GM23338 (cell line): ENCODE measurements around the gene CAMTA1.
"Not testable (repeated sequence)": the region's sequence is repeated elsewhere in the genome, so short reads cannot be mapped to it uniquely, and the experiment has no call there.

Experiments
- CREB1 ChIP-seq: fragments of 250-450 bp; sonication (Bioruptor Pico); IDR thresholded peaks from 2 replicates; pipeline ENCODE4 v1.5.0; 2020; ENCODE audit warnings: low read depth, mild to moderate bottlenecking, moderate library complexity
- CTCF ChIP-seq, 2 experiments: fragments of 200-600 bp in 1 of 2; sonication (generic) in 1 of 2; conservative IDR thresholded peaks; 2 replicates each; pipeline versions ENCODE4 v1.5.1 to v1.6.1; 2016 to 2017; ENCODE audit warnings: antibody characterized with exemption in 2 of 2, low read depth in 2 of 2, mild to moderate bottlenecking in 2 of 2, moderate library complexity in 1 of 2

- TF ChIP-seq CTCF (conservative IDR thresholded peaks at IDR 0.05; ENCODE audit: low read depth in 2 of 2); CREB1 (CRISPR knock-in tag): not testable (repeated sequence)
Measured at GRCh38 chr1:6832006-6832405, 46.8 kb downstream of the CAMTA1 start.
